ENCODE data around the gene PRDM16. TPM values are rescaled to one million over a fixed set of nuclear protein-coding genes. Genes with fewer than 3 reads are reported as not detected.

Gene PRDM16
- polyA plus RNA-seq (ENCODE audit: low read depth in 6 of 6), result not detected

- Mint-ChIP-seq H3K27ac (no peak within 1 kb of the TSS), H3K4me3 (peak within 1 kb of the TSS; percentile 79 to 94 (median 88)), H3K36me3 (no peaks in the 10 kb centered on the region), H3K27me3 (peaks cover 8 to 43% (median 14%) of the 10 kb centered on the region in 3 donors), H3K4me1 (peaks cover 0 to 3% (median 0%) of the 10 kb centered on the region in 3 donors), H3K9me3 (peaks cover 0 to 1% (median 0%) of the 10 kb centered on the region in 7 donors)
- DNase-seq (no peak), ATAC-seq (ENCODE audit: low read depth in 2 of 2) (no peak)
These were observed at the start of gene PRDM16 for GRCh38 chr1:3068564-3069431. Gene PRDM16 (plus strand): TSS chr1:3069203. CDS start chr1:3069260, 57 bp downstream.

DNA sequence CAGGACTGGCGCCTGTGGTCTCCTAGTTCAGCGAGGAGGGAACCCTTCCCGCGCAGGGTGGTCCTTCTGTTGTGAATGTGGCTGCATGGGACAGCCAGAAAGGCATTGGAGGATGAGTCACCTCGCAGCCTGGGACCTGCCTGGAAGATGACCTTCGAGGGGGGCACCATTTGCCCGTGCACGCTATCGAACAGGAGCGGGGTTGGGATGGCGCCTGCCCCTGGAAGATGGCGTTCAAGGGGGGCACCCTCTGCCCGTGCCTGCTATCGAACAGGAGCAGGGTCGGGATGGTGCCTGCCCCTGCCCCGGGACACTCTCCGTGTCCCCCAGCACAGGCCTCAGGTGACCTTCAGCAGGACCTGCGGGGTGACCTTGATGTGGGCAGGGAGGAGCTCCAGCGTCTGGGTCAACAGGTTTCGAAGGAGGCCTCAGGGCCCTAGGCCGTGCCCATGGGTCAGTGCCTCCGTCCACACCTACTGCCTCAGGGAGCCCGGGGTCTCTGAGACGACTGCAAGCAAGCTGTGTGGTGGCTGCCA is 49.4 kb upstream of the PRDM16 start:
- no peak overlapping the region for H3K27ac Mint-ChIP-seq
- no peak for DNase-seq
- H3K4me1 Mint-ChIP-seq, result no peaks in the 10 kb centered on the region
- no peak for ATAC-seq (ENCODE audit: low read depth in 2 of 2)
- peaks cover 0 to 5% (median under 1%) of the 10 kb centered on the region in 3 donors for H3K27me3 Mint-ChIP-seq
- no peaks in the 10 kb centered on the region for H3K36me3 Mint-ChIP-seq
- no peak overlapping the region for H3K4me3 Mint-ChIP-seq
- peaks cover 0 to 1% (median 0%) of the 10 kb centered on the region in 7 donors for H3K9me3 Mint-ChIP-seq

DNA sequence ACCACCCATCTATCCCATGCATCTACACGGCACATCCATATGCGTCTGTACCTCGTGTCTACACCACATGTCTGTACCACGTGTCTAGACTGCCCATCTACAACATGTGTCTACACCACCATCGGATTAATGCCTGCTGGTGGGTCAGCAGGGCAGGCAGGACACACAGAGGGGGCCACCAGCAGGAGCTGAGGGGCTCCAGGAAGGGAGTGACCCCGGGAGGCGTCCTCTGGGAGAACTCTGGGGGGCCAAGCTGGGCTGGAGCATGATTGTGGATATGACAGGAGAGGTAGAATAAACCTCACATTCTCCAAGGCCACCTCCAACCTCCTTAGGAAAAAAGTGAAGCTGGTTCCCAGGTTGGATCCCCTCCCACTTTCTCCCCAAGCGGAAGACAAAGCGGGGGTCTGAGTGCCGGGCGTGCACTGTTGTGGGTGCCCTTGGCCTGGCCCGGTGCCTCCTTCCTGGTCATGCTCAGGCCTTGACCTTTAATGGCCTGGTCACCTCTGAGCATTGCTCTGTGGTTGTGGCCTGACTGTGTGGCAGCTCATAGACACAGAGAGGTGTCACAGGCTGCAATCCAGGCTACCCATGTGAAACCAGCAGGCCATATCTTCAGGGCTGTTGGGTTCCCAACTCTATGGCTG is 48.6 kb upstream of the PRDM16 start:
- ATAC-seq (ENCODE audit: low read depth in 2 of 2), result no peak
- no peak for DNase-seq
- no peak overlapping the region for H3K4me3 Mint-ChIP-seq
- H3K9me3 Mint-ChIP-seq, result peaks cover 0 to 1% (median 0%) of the 10 kb centered on the region in 7 donors
- H3K36me3 Mint-ChIP-seq, result no peaks in the 10 kb centered on the region
- H3K4me1 Mint-ChIP-seq, result no peaks in the 10 kb centered on the region
- peak overlapping the region in 1 of 6 donors; percentile 7 for H3K27ac Mint-ChIP-seq
- H3K27me3 Mint-ChIP-seq, result peaks cover 0 to 5% (median 0%) of the 10 kb centered on the region in 3 donors

- DNase-seq (no peak), ATAC-seq (ENCODE audit: low read depth in 2 of 2) (no peak)
- H3K27me3 Mint-ChIP-seq, result peaks cover 0 to 5% (median 0%) of the 10 kb centered on the region in 3 donors
- H3K36me3 Mint-ChIP-seq, result no peaks in the 10 kb centered on the region
- H3K9me3 Mint-ChIP-seq, result peaks cover 0 to 1% (median 0%) of the 10 kb centered on the region in 7 donors
- no peak within 1 kb of the TSS for H3K4me3 Mint-ChIP-seq
- H3K27ac Mint-ChIP-seq, result peak within 1 kb of the TSS in 2 of 6 donors; percentile 7 to 77
- H3K4me1 Mint-ChIP-seq, result no peaks in the 10 kb centered on the region
These were observed 47.8 kb upstream of the PRDM16 start, which contains the start of gene ACTRT2 for GRCh38 chr1:3021233-3021671. Gene ACTRT2 (plus strand): TSS chr1:3021467. CDS start chr1:3021687, 220 bp downstream.

GRCh38 chr1:3021801-3022401 is 47.1 kb upstream of the PRDM16 start:
- Mint-ChIP-seq H3K27ac (no peak overlapping the region), H3K27me3 (peaks cover 0 to 5% (median 0%) of the 10 kb centered on the region in 3 donors), H3K36me3 (no peaks in the 10 kb centered on the region), H3K4me1 (no peaks in the 10 kb centered on the region), H3K9me3 (peaks cover 0 to 1% (median 0%) of the 10 kb centered on the region in 7 donors), H3K4me3 (no peak overlapping the region)
- ATAC-seq (ENCODE audit: low read depth in 2 of 2) (no peak), DNase-seq (no peak)

DNA sequence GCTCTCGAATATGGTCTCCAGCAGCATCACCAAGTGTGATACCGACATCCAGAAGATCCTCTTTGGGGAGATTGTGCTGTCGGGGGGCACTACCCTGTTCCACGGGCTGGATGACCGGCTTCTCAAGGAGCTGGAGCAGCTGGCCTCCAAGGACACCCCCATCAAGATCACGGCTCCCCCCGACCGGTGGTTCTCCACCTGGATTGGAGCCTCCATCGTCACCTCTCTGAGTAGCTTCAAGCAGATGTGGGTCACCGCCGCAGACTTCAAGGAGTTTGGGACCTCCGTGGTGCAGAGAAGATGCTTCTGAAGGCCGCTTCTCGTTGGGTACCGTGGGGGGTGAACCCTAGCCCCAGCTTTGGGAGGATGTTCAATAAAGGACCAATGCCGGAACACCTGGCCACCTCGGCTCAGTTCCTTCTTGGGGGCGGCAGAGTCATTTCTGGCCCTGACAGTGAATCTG is 46.5 kb upstream of the PRDM16 start:
- Mint-ChIP-seq H3K36me3 (no peaks in the 10 kb centered on the region), H3K4me3 (no peak overlapping the region), H3K4me1 (no peaks in the 10 kb centered on the region), H3K9me3 (peaks cover 0 to 1% (median 0%) of the 10 kb centered on the region in 7 donors), H3K27me3 (peaks cover 0 to 5% (median 0%) of the 10 kb centered on the region in 3 donors), H3K27ac (no peak overlapping the region)
- ATAC-seq (ENCODE audit: low read depth in 2 of 2) (no peak), DNase-seq (no peak)

GRCh38 chr1:3022976-3023375 is 46.0 kb upstream of the PRDM16 start:
- ATAC-seq (ENCODE audit: low read depth in 2 of 2) (no peak), DNase-seq (no peak)
- H3K36me3 Mint-ChIP-seq, result no peaks in the 10 kb centered on the region
- H3K4me3 Mint-ChIP-seq, result no peak overlapping the region
- no peaks in the 10 kb centered on the region for H3K4me1 Mint-ChIP-seq
- no peaks in the 10 kb centered on the region for H3K9me3 Mint-ChIP-seq
- no peak overlapping the region for H3K27ac Mint-ChIP-seq
- peaks cover 0 to 5% (median 0%) of the 10 kb centered on the region in 3 donors for H3K27me3 Mint-ChIP-seq

DNA sequence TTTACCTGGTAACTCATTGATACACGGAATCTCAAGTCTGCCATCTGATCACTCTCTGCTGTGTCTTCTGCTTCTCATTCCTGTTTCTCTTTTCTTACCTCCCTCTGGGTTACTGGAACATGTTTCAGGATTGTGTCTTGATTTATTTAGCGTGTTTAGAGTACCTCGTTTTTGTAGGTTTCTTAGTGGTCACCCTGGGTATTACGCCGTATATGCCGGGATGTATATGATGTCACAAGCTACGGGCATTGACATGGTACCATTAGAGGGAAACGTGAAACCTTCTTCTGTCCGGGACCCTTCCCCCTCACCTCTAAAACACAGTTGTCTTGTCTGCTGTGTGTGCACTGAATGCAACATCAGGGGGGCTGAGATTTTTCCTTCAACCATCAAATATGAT is 45.0 kb upstream of the PRDM16 start:
- no peaks in the 10 kb centered on the region for H3K4me1 Mint-ChIP-seq
- H3K27me3 Mint-ChIP-seq, result peaks cover 0 to 5% (median 0%) of the 10 kb centered on the region in 3 donors
- H3K9me3 Mint-ChIP-seq, result no peaks in the 10 kb centered on the region
- ATAC-seq (ENCODE audit: low read depth in 2 of 2) (no peak), DNase-seq (no peak)
- H3K27ac Mint-ChIP-seq, result no peak overlapping the region
- no peak overlapping the region for H3K4me3 Mint-ChIP-seq
- H3K36me3 Mint-ChIP-seq, result no peaks in the 10 kb centered on the region

DNA sequence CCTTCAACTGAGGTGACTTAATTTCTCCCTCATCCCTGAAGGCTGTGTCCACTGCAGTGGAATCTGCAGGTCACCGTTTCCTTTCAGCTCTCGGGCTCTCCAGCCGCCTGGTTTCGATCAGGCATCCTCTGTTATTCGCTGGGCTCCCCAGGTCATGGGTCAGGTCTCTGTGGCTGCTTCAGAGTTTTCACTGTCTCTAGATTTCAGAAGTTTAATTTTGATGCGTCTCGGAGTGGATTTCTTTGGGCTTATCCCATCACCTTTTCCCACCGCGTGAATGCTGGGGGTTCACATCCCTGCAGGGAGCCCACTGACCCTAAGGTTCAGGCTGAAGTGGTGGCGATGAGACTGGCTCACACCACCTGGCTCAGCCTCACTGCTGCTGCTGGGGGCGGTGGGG is 44.4 kb upstream of the PRDM16 start:
- Mint-ChIP-seq H3K4me3 (no peak overlapping the region), H3K9me3 (no peaks in the 10 kb centered on the region), H3K27me3 (peaks cover 0 to 5% (median 3%) of the 10 kb centered on the region in 3 donors), H3K27ac (no peak overlapping the region), H3K36me3 (no peaks in the 10 kb centered on the region), H3K4me1 (no peaks in the 10 kb centered on the region)
- DNase-seq, result no peak
- no peak for ATAC-seq (ENCODE audit: low read depth in 2 of 2)

DNA sequence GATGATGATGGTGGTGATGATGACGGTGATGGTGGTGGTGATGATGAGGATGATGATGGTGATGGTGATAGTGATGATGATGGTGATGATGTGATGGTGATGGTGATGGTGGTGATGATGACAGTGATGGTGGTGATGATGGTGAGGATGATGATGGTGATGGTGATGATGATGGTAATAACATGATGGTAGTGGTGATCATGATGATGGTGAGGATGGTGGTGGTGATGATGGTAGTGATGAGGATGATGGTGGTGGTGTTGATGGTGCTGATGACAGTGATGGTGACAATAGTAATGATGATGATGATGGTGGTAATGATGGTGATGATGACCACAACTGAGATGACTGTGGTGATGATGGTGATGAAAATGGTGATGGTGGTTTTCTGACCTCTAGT is 42.9 kb upstream of the PRDM16 start:
- H3K4me1 Mint-ChIP-seq, result no peaks in the 10 kb centered on the region

DNA sequence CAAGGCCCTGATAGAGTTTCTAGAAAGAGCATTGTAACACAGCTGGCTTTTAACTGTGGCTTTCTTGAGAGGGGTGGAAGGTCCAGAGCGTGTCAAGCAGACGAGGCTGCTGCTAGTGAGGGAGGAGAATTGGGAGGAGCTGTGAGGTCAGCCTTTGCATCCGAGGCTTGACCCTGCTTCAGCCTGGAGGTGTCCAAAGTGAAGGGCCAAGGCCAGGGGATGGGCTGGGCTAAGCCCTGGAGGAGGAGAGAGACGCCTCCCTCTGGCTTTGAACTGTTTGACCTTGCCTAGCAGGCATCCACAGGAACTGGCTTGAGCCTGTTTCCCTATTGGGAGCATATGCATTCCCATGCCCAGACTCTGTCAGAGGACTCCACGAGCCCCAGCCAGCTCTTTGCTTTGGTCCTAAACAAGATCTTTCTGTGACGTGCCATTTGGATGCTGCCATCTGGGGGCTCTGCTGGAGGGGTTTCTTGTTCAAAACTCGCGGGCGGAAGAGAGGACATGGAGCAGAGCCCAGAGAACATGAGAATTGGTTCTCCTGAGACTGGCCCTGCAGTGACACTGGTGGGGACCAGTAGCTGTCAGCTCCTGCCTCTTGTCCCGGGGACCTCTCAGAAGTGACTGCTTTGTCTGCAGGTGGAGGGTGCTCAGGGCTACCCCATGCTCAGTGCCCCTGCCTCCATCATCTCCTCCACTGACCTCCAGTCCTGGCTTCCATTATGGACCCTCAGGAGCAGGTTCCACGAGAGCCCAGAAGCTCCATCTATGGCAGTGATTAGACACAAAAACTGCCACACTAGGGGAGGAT is 42.2 kb upstream of the PRDM16 start:
- Mint-ChIP-seq H3K4me3 (no peak overlapping the region), H3K4me1 (no peaks in the 10 kb centered on the region), H3K9me3 (no peaks in the 10 kb centered on the region), H3K36me3 (no peaks in the 10 kb centered on the region), H3K27ac (no peak overlapping the region), H3K27me3 (peaks cover 0 to 12% (median 5%) of the 10 kb centered on the region in 3 donors)
- DNase-seq (no peak), ATAC-seq (ENCODE audit: low read depth in 2 of 2) (no peak)

More for the DNA sequence above, 42.9 kb upstream of the PRDM16 start:
- ATAC-seq (ENCODE audit: low read depth in 2 of 2) (no peak), DNase-seq (no peak)
- H3K36me3 Mint-ChIP-seq, result no peaks in the 10 kb centered on the region
- H3K27me3 Mint-ChIP-seq, result peaks cover 0 to 8% (median 5%) of the 10 kb centered on the region in 3 donors
- no peak overlapping the region for H3K27ac Mint-ChIP-seq
- H3K9me3 Mint-ChIP-seq, result no peaks in the 10 kb centered on the region
- H3K4me3 Mint-ChIP-seq, result no peak overlapping the region

GRCh38 chr1:3027611-3028371 is 41.2 kb upstream of the PRDM16 start:
- no peaks in the 10 kb centered on the region for H3K4me1 Mint-ChIP-seq
- H3K9me3 Mint-ChIP-seq, result no peaks in the 10 kb centered on the region
- no peaks in the 10 kb centered on the region for H3K36me3 Mint-ChIP-seq
- no peak for DNase-seq
- H3K27me3 Mint-ChIP-seq, result peaks cover 0 to 18% (median 5%) of the 10 kb centered on the region in 3 donors
- no peak overlapping the region for H3K27ac Mint-ChIP-seq
- ATAC-seq (ENCODE audit: low read depth in 2 of 2), result no peak
- H3K4me3 Mint-ChIP-seq, result no peak overlapping the region

Data from naive B cell (primary cell).